HepG2 (cell line): ENCODE results near the gene SCAPER. TPM values are rescaled to one million over a fixed set of nuclear protein-coding genes. Genes with fewer than 3 reads are reported as not detected.
A peak's percentile ranks its signal among the peaks of the same experiment; 100 is the strongest.

Source experiments
- AGO1 ChIP-seq: fragments of 200-400 bp; formaldehyde crosslinking; IDR thresholded peaks from 2 replicates; pipeline ENCODE4 v1.6.1; 2017; ENCODE audit warnings: mild to moderate bottlenecking, low read depth, low read length, moderate library complexity; ENCODE audit not compliant: poor library complexity, severe bottlenecking
- AKAP8 ChIP-seq: sonication (generic); formaldehyde crosslinking; IDR thresholded peaks from 2 replicates; pipeline ENCODE4 v1.5.1; 2020; ENCODE audit warnings: mild to moderate bottlenecking, missing genetic modification reagents
- ARNT ChIP-seq: fragments of 450-650 bp; IDR thresholded peaks from 2 replicates; pipeline ENCODE4 v1.6.1; 2017
- KLF15 ChIP-seq: sonication (generic); formaldehyde crosslinking; IDR thresholded peaks from 2 replicates; pipeline ENCODE4 v1.8.1; 2023; ENCODE audit warnings: borderline replicate concordance, mild to moderate bottlenecking, inconsistent platforms, missing genetic modification reagents, mixed read lengths
- MAFF ChIP-seq: IDR thresholded peaks from 2 replicates; pipeline ENCODE4 v1.6.1; 2011; ENCODE audit warnings: low read depth, low read length, improper control_type of control experiment
- NBN ChIP-seq: fragments of 450-650 bp; conservative IDR thresholded peaks from 2 replicates; pipeline ENCODE4 v1.6.1; 2017
- NFKBIZ ChIP-seq: IDR thresholded peaks from 2 replicates; pipeline ENCODE4 v1.6.1; 2018; ENCODE audit warnings: missing genetic modification reagents, missing compliant biosample characterization
- SIX1 ChIP-seq: sonication (generic); formaldehyde crosslinking; IDR thresholded peaks from 2 replicates; pipeline ENCODE4 v1.4.0; 2020; ENCODE audit warnings: missing genetic modification reagents, borderline replicate concordance
- ZKSCAN5 ChIP-seq: sonication (generic); formaldehyde crosslinking; IDR thresholded peaks from 2 replicates; pipeline ENCODE4 v1.5.1; 2020; ENCODE audit warnings: mild to moderate bottlenecking, missing genetic modification reagents
- ZMYM2 ChIP-seq: sonication (generic); formaldehyde crosslinking; IDR thresholded peaks from 2 replicates; pipeline ENCODE4 v1.8.0; 2022; ENCODE audit warnings: mild to moderate bottlenecking, missing genetic modification reagents
- ZNF136 ChIP-seq: sonication (generic); formaldehyde crosslinking; IDR thresholded peaks from 2 replicates; pipeline ENCODE4 v1.8.1; 2022; ENCODE audit warnings: low read depth, mild to moderate bottlenecking, moderate library complexity, missing genetic modification reagents
- ZNF460 ChIP-seq: sonication (generic); formaldehyde crosslinking; IDR thresholded peaks from 2 replicates; pipeline ENCODE4 v1.5.1; 2020; ENCODE audit warnings: missing genetic modification reagents, mild to moderate bottlenecking, borderline replicate concordance
- ZNF468 ChIP-seq: sonication (generic); formaldehyde crosslinking; IDR thresholded peaks from 2 replicates; pipeline ENCODE4 v1.8.0; 2022; ENCODE audit warnings: mild to moderate bottlenecking, moderate library complexity, missing genetic modification reagents
- ZNF567 ChIP-seq: sonication (generic); formaldehyde crosslinking; IDR thresholded peaks from 2 replicates; pipeline ENCODE4 v1.8.1; 2023; ENCODE audit warnings: mild to moderate bottlenecking, missing genetic modification reagents, borderline replicate concordance
- ZNF572 ChIP-seq: sonication (generic); formaldehyde crosslinking; IDR thresholded peaks from 2 replicates; pipeline ENCODE4 v1.5.1; 2020; ENCODE audit warnings: mild to moderate bottlenecking, missing genetic modification reagents
- ZNF839 ChIP-seq: sonication (generic); formaldehyde crosslinking; IDR thresholded peaks from 2 replicates; pipeline ENCODE4 v1.4.0; 2020; ENCODE audit warnings: missing genetic modification reagents, mild to moderate bottlenecking, borderline replicate concordance
- ZSCAN22 ChIP-seq: sonication (generic); formaldehyde crosslinking; IDR thresholded peaks from 2 replicates; pipeline ENCODE4 v1.4.0; 2020; ENCODE audit warnings: mild to moderate bottlenecking, missing genetic modification reagents
- polyA plus RNA-seq, 8 experiments: library from polyadenylated mRNA; depleted of rRNA in 3 of 8; stranded (reverse) in 7 of 8; unstranded in 1 of 8; fragments of >200 nt; fragmentation: Illumina TruSeq in 4 of 8; extraction: Trizol in 4 of 8; gene quantifications; 2 replicates each; pipeline versions ENCODE4 v1.2.1 to v1.2.3, GENCODE V29; 2011 to 2016; ENCODE audit warnings: low read depth in 4 of 8, missing spikeins in 1 of 8, mixed read lengths in 1 of 8; ENCODE audit not compliant: insufficient read depth in 1 of 8
- total RNA-seq, 5 experiments: library from RNA; depleted of rRNA; stranded (reverse); fragments of >200 nt; fragmentation: Illumina TruSeq; extraction: Trizol; gene quantifications; 2 replicates each; pipeline ENCODE4 v1.2.3, GENCODE V29; 2016; ENCODE audit warnings: low read depth in 1 of 5
- TF ChIP-seq, protein P1 (sequence below): sonication (generic); formaldehyde crosslinking; IDR thresholded peaks from 2 replicates; pipeline ENCODE4 v1.8.1; 2023; ENCODE audit warnings: mild to moderate bottlenecking, missing genetic modification reagents
- TF ChIP-seq, protein P2 (sequence below): sonication (generic); formaldehyde crosslinking; IDR thresholded peaks from 2 replicates; pipeline ENCODE4 v1.4.0; 2020; ENCODE audit warnings: low read depth, mild to moderate bottlenecking, missing genetic modification reagents
- TF ChIP-seq, protein P3 (sequence below): IDR thresholded peaks from 2 replicates; pipeline ENCODE4 v1.6.1; 2016; ENCODE audit warnings: missing biosample characterization, missing genetic modification reagents, low read depth
- TF ChIP-seq, protein P4 (sequence below): sonication (generic); formaldehyde crosslinking; IDR thresholded peaks from 2 replicates; pipeline ENCODE4 v1.4.0; 2020; ENCODE audit warnings: missing genetic modification reagents; ENCODE audit errors: not compliant biosample characterization

The SCAPER gene
- total and polyA plus RNA-seq, 2 of the 13 experiments (the other 11 are each of a cell fraction or from before 2014, with no cell fraction given), result 4.3 to 10.5 TPM

DNA sequence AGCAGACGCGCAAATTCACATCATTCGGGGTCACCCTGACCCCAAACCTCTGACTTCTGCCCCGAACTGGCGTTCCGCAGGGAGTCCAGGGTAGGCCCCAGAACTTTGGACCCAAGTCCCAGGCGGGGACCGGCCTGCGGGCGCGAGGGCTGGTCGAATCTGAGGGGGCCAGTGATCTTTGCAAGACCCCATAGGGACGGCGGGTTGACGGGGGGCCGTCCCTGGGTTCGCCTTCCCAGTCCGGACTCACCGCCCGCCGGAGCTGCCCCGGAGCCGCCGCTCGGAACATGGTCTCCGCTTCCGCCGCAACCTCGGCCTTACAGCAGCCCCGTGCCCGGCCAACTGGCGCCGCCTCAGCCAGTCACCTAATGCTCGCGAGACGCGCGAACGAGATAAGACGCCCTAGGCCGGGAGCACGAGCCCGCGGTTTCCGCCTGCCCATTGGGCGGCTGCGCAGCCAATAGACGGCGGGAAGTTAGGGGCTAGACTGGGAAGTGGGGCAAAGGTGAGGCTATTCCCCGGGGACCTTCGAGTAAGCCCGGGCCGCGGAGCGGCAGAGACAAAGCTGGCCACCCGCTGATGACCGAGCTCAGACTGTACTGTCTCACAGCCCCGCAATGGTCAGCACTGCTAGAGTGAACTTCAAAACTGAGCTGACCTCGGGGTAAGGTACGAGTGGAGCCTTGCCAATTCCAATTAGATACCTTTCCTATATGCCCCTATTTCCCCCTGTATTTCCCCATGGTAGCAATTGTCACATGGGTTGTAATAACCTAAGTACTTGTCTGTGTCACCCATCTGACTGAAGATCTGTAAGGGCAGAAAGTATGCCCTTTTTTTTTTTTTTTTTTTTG, 593.8 kb downstream of the SCAPER start, which contains the start of gene ETFA (continued):
- TF ChIP-seq, protein P1, sequence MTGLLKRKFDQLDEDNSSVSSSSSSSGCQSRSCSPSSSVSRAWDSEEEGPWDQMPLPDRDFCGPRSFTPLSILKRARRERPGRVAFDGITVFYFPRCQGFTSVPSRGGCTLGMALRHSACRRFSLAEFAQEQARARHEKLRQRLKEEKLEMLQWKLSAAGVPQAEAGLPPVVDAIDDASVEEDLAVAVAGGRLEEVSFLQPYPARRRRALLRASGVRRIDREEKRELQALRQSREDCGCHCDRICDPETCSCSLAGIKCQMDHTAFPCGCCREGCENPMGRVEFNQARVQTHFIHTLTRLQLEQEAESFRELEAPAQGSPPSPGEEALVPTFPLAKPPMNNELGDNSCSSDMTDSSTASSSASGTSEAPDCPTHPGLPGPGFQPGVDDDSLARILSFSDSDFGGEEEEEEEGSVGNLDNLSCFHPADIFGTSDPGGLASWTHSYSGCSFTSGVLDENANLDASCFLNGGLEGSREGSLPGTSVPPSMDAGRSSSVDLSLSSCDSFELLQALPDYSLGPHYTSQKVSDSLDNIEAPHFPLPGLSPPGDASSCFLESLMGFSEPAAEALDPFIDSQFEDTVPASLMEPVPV (CRISPR knock-in tag), result peak; percentile 83
- 0 out of 2 replicates have a peak, but pooled peaks have one; percentile 59 for TF ChIP-seq AKAP8 (CRISPR knock-in tag)
- TF ChIP-seq ZKSCAN5 (CRISPR knock-in tag), result no peak
- no peak for TF ChIP-seq NBN
- TF ChIP-seq ZNF460 (CRISPR knock-in tag), result no peak
- TF ChIP-seq, protein P2, sequence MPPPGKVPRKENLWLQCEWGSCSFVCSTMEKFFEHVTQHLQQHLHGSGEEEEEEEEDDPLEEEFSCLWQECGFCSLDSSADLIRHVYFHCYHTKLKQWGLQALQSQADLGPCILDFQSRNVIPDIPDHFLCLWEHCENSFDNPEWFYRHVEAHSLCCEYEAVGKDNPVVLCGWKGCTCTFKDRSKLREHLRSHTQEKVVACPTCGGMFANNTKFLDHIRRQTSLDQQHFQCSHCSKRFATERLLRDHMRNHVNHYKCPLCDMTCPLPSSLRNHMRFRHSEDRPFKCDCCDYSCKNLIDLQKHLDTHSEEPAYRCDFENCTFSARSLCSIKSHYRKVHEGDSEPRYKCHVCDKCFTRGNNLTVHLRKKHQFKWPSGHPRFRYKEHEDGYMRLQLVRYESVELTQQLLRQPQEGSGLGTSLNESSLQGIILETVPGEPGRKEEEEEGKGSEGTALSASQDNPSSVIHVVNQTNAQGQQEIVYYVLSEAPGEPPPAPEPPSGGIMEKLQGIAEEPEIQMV (CRISPR knock-in tag), result peak; percentile 82; the same call in 1 of the 2 replicates
- TF ChIP-seq SIX1, result no peak
- TF ChIP-seq MAFF, result no peak
- TF ChIP-seq, protein P3, sequence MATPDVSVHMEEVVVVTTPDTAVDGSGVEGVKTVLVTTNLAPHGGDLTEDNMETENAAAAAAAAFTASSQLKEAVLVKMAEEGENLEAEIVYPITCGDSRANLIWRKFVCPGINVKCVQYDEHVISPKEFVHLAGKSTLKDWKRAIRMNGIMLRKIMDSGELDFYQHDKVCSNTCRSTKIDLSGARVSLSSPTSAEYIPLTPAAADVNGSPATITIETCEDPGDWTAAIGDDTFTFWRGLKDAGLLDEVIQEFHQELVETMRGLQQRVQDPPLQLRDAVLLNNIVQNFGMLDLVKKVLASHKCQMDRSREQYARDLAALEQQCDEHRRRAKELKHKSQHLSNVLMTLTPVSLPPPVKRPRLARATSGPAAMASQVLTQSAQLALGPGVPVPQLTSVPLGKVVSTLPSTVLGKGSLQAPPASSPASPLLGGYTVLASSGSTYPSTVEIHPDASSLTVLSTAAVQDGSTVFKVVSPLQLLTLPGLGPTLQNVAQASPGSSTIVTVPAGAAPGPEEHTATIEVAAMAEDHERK (CRISPR knock-in tag), result no peak
- TF ChIP-seq ZNF572, result no peak
- no peak; the same call in 1 of the 2 replicates for TF ChIP-seq ZMYM2 (CRISPR knock-in tag)
- TF ChIP-seq NFKBIZ (CRISPR knock-in tag), result no peak
- TF ChIP-seq ZNF567 (CRISPR knock-in tag), result 0 out of 2 replicates have a peak, but pooled peaks have one; percentile 79
- TF ChIP-seq ZNF839 (CRISPR knock-in tag), result 0 out of 2 replicates have a peak, but pooled peaks have one; percentile 60
- no peak for TF ChIP-seq KLF15 (CRISPR knock-in tag)
- TF ChIP-seq ZNF468 (CRISPR knock-in tag), result 0 out of 2 replicates have a peak, but pooled peaks have one; percentile 86
- TF ChIP-seq AGO1, result peak; percentile 31
- TF ChIP-seq, protein P4, sequence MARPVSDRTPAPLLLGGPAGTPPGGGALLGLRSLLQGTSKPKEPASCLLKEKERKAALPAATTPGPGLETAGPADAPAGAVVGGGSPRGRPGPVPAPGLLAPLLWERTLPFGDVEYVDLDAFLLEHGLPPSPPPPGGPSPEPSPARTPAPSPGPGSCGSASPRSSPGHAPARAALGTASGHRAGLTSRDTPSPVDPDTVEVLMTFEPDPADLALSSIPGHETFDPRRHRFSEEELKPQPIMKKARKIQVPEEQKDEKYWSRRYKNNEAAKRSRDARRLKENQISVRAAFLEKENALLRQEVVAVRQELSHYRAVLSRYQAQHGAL (CRISPR knock-in tag), result no peak
- TF ChIP-seq ZNF136, result 0 out of 2 replicates have a peak, but pooled peaks have one; percentile 65
- no peak for TF ChIP-seq ZSCAN22 (CRISPR knock-in tag)
- no peak for TF ChIP-seq ARNT
